Thoracic aorta (tissue), 2 donors: Measurements from ENCODE around the gene FIBP. TPM values are rescaled to one million over a fixed set of nuclear protein-coding genes. Genes with fewer than 3 reads are reported as not detected.

Experiments
- ATAC-seq: fragments of 150-250 bp; one replicate; pipeline ENCODE4 v1.8.0; 2017; ENCODE audit warnings: low read depth; ENCODE audit not compliant: insufficient number of reproducible peaks, low FRiP score
- DNase-seq: peaks from one replicate; pipeline ENCODE4 v3.0.0-alpha.2; 2020; ENCODE audit warnings: low spot score
- H3K27ac ChIP-seq, 2 donors: fragments of 200-600 bp; sonication (generic); 1 replicate in 1 of 2; 2 replicates in 1 of 2; pipeline ENCODE4 v1.5.1; 2016; ENCODE audit warnings: mild to moderate bottlenecking in 2 of 2, moderate library complexity in 2 of 2
- H3K27me3 ChIP-seq: fragments of 200-600 bp; sonication (generic); replicated peaks from 2 replicates; pipeline ENCODE4 v1.6.0; 2016; ENCODE audit warnings: mild to moderate bottlenecking; ENCODE audit not compliant: insufficient read depth
- H3K36me3 ChIP-seq: fragments of 200-600 bp; sonication (generic); one replicate; pipeline ENCODE4 v1.5.1; 2016
- H3K4me1 ChIP-seq, 2 donors: fragments of 200-600 bp; sonication (generic); 1 replicate in 1 of 2; 2 replicates in 1 of 2; pipeline versions ENCODE4 v1.5.1 to v1.6.0; 2016; ENCODE audit warnings: low read depth in 2 of 2, mild to moderate bottlenecking in 1 of 2; ENCODE audit not compliant: control insufficient read depth in 1 of 2
- H3K4me3 ChIP-seq: fragments of 200-600 bp; sonication (generic); 2 replicates; pipeline ENCODE4 v1.5.1; 2016; ENCODE audit warnings: mild to moderate bottlenecking
- H3K9me3 ChIP-seq: fragments of 200-600 bp; sonication (generic); 2 replicates; pipeline ENCODE4 v1.5.1; 2016
- CTCF ChIP-seq: fragments of 200-600 bp; sonication (generic); IDR thresholded peaks from one replicate; pipeline ENCODE4 v1.5.1; 2019; ENCODE audit warnings: antibody characterized with exemption
- total RNA-seq, 2 donors: library from RNA; depleted of rRNA; stranded (reverse); fragments of >200 nt; gene quantifications; one replicate each; pipeline versions ENCODE4 v1.1.0 to v1.2.3, GENCODE V29; 2016

The FIBP gene
- total RNA-seq, 2 donors from 2014 or later: 50.4 to 111 TPM

GRCh38 chr11:65880027-65880426 lies 8.2 kb downstream of the FIBP start:
- no peak overlapping the region for H3K27ac ChIP-seq
- no peak for TF ChIP-seq CTCF
- no peak for ATAC-seq
- DNase-seq: no peak
- H3K4me1 ChIP-seq: no peaks in the 10 kb centered on the region
- no peaks in the 10 kb centered on the region for H3K9me3 ChIP-seq
- no peak overlapping the region for H3K4me3 ChIP-seq
- peaks cover 16% of the 10 kb centered on the region for H3K36me3 ChIP-seq
- H3K27me3 ChIP-seq: no peaks in the 10 kb centered on the region

- TF ChIP-seq CTCF: no peak
- ATAC-seq (no peak), DNase-seq (no peak)
- H3K27me3 ChIP-seq: no peaks in the 10 kb centered on the region
- no peaks in the 10 kb centered on the region for H3K9me3 ChIP-seq
- peaks cover 16% of the 10 kb centered on the region for H3K36me3 ChIP-seq
- H3K4me3 ChIP-seq: no peak within 1 kb of the TSS
- H3K27ac ChIP-seq: no peak within 1 kb of the TSS
- H3K4me1 ChIP-seq: no peaks in the 10 kb centered on the region
Observed at GRCh38 chr11:65879617-65880016, 8.7 kb downstream of the FIBP start, which contains the start of gene CTSW. TSS of gene CTSW (plus strand) at chr11:65879837. CDS start at chr11:65879855, 18 bp downstream.

GRCh38 chr11:65873318-65874156 lies 14.7 kb downstream of the FIBP start:
- TF ChIP-seq CTCF: no peak
- ATAC-seq: peak; percentile 78
- H3K27ac ChIP-seq: peak overlapping the region; percentile 93 to 97
- H3K36me3 ChIP-seq: peaks cover 6% of the 10 kb centered on the region
- no peaks in the 10 kb centered on the region for H3K27me3 ChIP-seq
- DNase-seq: peak; percentile 89
- H3K4me1 ChIP-seq: peaks cover 5 to 29% of the 10 kb centered on the region in 2 donors
- no peaks in the 10 kb centered on the region for H3K9me3 ChIP-seq
- peak overlapping the region; percentile 90 for H3K4me3 ChIP-seq

GRCh38 chr11:65872586-65873317 lies 15.5 kb downstream of the FIBP start, which contains the start of gene EFEMP2:
TSS of gene EFEMP2 (minus strand) at chr11:65872800. CDS start at chr11:65872354, 446 bp downstream.
- TF ChIP-seq CTCF: no peak
- ATAC-seq (peak; percentile 13), DNase-seq (no peak)
- Histone ChIP-seq H3K36me3 (peaks cover 12% of the 10 kb centered on the region), H3K4me1 (peaks cover 5 to 29% of the 10 kb centered on the region in 2 donors), H3K27ac (peak within 1 kb of the TSS; percentile 93 to 97), H3K4me3 (peak within 1 kb of the TSS; percentile 90), H3K27me3 (no peaks in the 10 kb centered on the region), H3K9me3 (no peaks in the 10 kb centered on the region)
